22Rv1 (cell line): ENCODE data around the gene DAO.

Experiments
- CTCF ChIP-seq: fragments of 450-650 bp; IDR thresholded peaks from 2 replicates; pipeline ENCODE4 v1.5.1; 2017; ENCODE audit warnings: mild to moderate bottlenecking
- ZFX ChIP-seq: fragments of 450-650 bp; IDR thresholded peaks from 2 replicates; pipeline ENCODE4 v1.6.1; 2017; ENCODE audit warnings: antibody characterized with exemption, borderline replicate concordance

- no peak for TF ChIP-seq CTCF
- no peak for TF ChIP-seq ZFX
Measured at GRCh38 chr12:108853981-108854446, 25.9 kb upstream of the DAO start.
